Chondrocyte (in vitro differentiated cells): Measurements from ENCODE around the gene TRIM52. TPM values are rescaled to one million over a fixed set of nuclear protein-coding genes. Genes with fewer than 3 reads are reported as not detected.

Experiments used
- DNase-seq: peaks from one replicate; pipeline ENCODE4 v3.0.0; 2021; ENCODE audit warnings: mixed read lengths, low spot score
- H3K27ac Mint-ChIP-seq: one replicate; pipeline ENCODE4 v1.8.0; 2021; ENCODE audit warnings: mild to moderate bottlenecking, moderate library complexity, mixed read lengths; ENCODE audit not compliant: unreplicated experiment
- H3K27me3 Mint-ChIP-seq: 2 replicates; pipeline ENCODE4 v1.8.0; 2021; ENCODE audit warnings: low read depth, mixed read lengths
- H3K36me3 Mint-ChIP-seq: 2 replicates; pipeline ENCODE4 v1.8.0; 2021; ENCODE audit warnings: low read depth, mixed read lengths
- H3K4me1 Mint-ChIP-seq: 2 replicates; pipeline ENCODE4 v1.8.0; 2021; ENCODE audit warnings: low read depth, mild to moderate bottlenecking, mixed read lengths
- H3K4me3 Mint-ChIP-seq: one replicate; pipeline ENCODE4 v1.8.0; 2021; ENCODE audit warnings: mild to moderate bottlenecking, moderate library complexity, mixed read lengths; ENCODE audit not compliant: unreplicated experiment
- H3K9me3 Mint-ChIP-seq: 2 replicates; pipeline ENCODE4 v1.8.0; 2021; ENCODE audit warnings: low read depth, mixed read lengths
- microRNA-seq: library from miRNA; unstranded; fragments of <30 nt; microRNA quantifications from one replicate; pipeline ENCODE4 v1.2.0, GENCODE V29; 2020; ENCODE audit warnings: borderline number of aligned reads
- total RNA-seq: library from RNA; stranded (reverse); gene quantifications from 3 replicates; pipeline ENCODE4 v1.2.1, GENCODE V29; 2021
- TF ChIP-seq, protein P1 (sequence below): fragments of 200-600 bp; sonication (generic); IDR thresholded peaks from 2 replicates; pipeline ENCODE4 v1.5.0; 2021; ENCODE audit warnings: antibody characterized with exemption, mild to moderate bottlenecking, moderate library complexity

The TRIM52 gene
- total RNA-seq, 1 donor from 2014 or later: 8.3 TPM

DNA sequence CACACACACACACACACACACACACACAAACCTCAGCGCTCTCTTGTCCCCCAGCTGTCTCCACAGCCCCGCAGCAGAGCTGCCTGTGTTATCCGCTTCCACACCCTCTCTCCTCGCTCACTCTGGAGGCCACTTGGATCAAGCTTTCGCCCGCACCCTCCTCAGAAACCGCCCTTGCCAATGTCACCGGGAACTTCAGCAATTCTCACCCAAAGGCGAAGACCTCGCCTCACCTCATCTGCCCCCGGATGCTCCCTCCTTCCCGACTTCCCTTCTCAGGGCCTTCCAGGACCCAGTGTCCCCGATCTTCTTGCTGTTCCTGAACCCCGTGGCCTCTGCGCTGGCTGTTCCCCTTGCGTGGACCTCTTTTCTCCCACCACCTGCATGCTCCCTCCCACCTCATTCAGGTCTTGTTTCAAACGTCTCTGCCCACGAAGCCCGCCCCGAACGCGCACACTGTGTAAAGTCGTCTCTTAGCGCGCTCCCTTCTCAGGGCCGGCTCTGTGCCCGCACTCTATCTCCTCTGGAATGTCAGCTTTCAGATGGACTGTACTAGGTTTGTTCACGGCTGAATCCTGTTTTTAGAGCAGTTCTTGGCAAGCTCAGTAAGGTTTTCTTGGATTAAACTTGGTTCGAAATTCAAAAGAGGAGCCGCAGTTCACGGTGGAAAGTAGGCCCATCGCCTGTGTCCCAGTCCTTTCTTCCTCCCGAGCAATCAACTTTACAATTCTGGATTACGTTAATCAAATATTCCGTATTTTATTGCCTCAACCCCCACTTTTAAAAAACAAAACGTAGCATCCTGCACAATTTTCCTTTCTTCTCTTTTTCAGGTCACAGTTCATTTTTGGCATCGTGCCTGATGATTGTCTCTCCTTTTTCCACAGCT is 54.9 kb downstream of the TRIM52 start:
- Mint-ChIP-seq H3K4me3 (peak overlapping the region; percentile 85), H3K27me3 (no peaks in the 10 kb centered on the region), H3K36me3 (no peaks in the 10 kb centered on the region), H3K4me1 (peaks cover 26% of the 10 kb centered on the region), H3K9me3 (no peaks in the 10 kb centered on the region), H3K27ac (peak overlapping the region; percentile 94)
- no peak for DNase-seq
- TF ChIP-seq, protein P1, sequence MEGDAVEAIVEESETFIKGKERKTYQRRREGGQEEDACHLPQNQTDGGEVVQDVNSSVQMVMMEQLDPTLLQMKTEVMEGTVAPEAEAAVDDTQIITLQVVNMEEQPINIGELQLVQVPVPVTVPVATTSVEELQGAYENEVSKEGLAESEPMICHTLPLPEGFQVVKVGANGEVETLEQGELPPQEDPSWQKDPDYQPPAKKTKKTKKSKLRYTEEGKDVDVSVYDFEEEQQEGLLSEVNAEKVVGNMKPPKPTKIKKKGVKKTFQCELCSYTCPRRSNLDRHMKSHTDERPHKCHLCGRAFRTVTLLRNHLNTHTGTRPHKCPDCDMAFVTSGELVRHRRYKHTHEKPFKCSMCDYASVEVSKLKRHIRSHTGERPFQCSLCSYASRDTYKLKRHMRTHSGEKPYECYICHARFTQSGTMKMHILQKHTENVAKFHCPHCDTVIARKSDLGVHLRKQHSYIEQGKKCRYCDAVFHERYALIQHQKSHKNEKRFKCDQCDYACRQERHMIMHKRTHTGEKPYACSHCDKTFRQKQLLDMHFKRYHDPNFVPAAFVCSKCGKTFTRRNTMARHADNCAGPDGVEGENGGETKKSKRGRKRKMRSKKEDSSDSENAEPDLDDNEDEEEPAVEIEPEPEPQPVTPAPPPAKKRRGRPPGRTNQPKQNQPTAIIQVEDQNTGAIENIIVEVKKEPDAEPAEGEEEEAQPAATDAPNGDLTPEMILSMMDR: no peak

Small RNA genes within 50 kb of the gene (microRNA-seq; reads per million reads assigned to microRNA genes)
- 2.8 reads per million for gene MIR4638

Other genes starting within 250 kb of the TRIM52 start
- gene BTNL9, start 220.9 kb downstream of the TRIM52 start, total RNA-seq: not detected in 3 replicates
- gene OR2V1, start 130.0 kb downstream of the TRIM52 start, total RNA-seq: not detected in 3 replicates
- not detected in 3 replicates for gene OR2V2, start 113.6 kb downstream of the TRIM52 start, total RNA-seq
- 4.2 to 8.1 TPM (median 5.7 TPM) in 3 replicates for gene TRIM7, start 55.9 kb downstream of the TRIM52 start, total RNA-seq
- gene TRIM41, start 37.9 kb downstream of the TRIM52 start, total RNA-seq: 17.9 to 24.3 TPM (median 19.3 TPM) in 3 replicates
- 995 to 1,189 TPM (median 1,167 TPM) in 3 replicates for gene RACK1, start 17.2 kb downstream of the TRIM52 start, total RNA-seq
- gene OR4F3, start 106.1 kb upstream of the TRIM52 start, total RNA-seq: not detected in 3 replicates